ENCODE results near the gene FXYD3. TPM values are rescaled to one million over a fixed set of nuclear protein-coding genes. Genes with fewer than 3 reads are reported as not detected.

The FXYD3 gene
- total and polyA plus RNA-seq, 2 experiments from 2014 or later = 0.81 TPM; not detected in 1

DNA sequence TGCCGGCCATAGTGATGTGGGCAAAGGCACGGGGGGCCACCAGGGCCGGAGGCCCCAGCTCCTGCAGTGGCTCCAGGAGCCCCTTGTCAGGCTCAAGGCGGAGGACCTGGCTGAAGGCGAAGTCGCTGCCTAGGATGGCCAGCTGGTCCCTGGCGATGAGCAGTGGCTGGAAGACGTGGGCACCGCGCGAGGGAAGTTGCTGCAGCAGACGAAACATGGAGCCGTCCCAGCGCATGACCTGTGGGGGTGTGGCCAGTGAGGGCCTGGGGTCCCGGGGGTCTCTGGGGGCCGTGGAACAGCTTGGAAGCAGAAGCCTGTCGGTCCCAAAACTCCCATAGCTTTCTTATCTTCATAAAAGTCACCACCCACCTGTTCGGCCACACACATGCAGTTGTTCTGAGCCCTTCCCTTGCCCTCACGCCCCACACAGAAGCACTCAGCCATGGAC lies 9.7 kb downstream of the FXYD3 start:
- DNase-seq (ENCODE audit: low spot score) = no peak
- Mint-ChIP-seq H3K27ac (no peak overlapping the region), H3K4me1 (peaks cover 18% of the 10 kb centered on the region; the same call in 2 of the 3 replicates), H3K4me3 (no peak overlapping the region), H3K9me3 (no peaks in the 10 kb centered on the region), H3K27me3 (ENCODE audit: insufficient read depth, low read depth, poor library complexity) (peaks cover 4% of the 10 kb centered on the region), H3K36me3 (ENCODE audit: low read depth) (no peaks in the 10 kb centered on the region)
- no peaks in the 10 kb centered on the region for H3F3A ChIP-seq (replicated peaks; ENCODE audit: low read depth)
- no peak overlapping the region for H3K27ac ChIP-seq (ENCODE audit: low read depth)
- H3K9me2 ChIP-seq (ENCODE audit: insufficient read depth) = no peaks in the 10 kb centered on the region
- TF ChIP-seq EZH2 (IDR thresholded peaks at IDR 0.05; ENCODE audit: low read depth, unreplicated experiment) (no peak), POLR2AphosphoS5 (IDR thresholded peaks at IDR 0.05; ENCODE audit: low read depth) (no peak), STAT1 (IDR thresholded peaks at IDR 0.05; ENCODE audit: unreplicated experiment) (no peak)
- H3K4me2 ChIP-seq = no peak overlapping the region
- no peaks in the 10 kb centered on the region for H4K20me1 ChIP-seq (replicated peaks; ENCODE audit: insufficient read depth)
- no peaks in the 10 kb centered on the region for H3K36me3 ChIP-seq (ENCODE audit: insufficient read depth)
- no peak overlapping the region for H3K4me3 ChIP-seq
- H3K4me1 ChIP-seq (ENCODE audit: insufficient read depth) = peaks cover 7% of the 10 kb centered on the region
- H3K27me3 ChIP-seq (ENCODE audit: insufficient read depth) = no peaks in the 10 kb centered on the region
- H2AFZ ChIP-seq = no peak overlapping the region
- no peaks in the 10 kb centered on the region for H3K79me2 ChIP-seq (replicated peaks; ENCODE audit: insufficient read depth)
- ATAC-seq = no peak

DNA sequence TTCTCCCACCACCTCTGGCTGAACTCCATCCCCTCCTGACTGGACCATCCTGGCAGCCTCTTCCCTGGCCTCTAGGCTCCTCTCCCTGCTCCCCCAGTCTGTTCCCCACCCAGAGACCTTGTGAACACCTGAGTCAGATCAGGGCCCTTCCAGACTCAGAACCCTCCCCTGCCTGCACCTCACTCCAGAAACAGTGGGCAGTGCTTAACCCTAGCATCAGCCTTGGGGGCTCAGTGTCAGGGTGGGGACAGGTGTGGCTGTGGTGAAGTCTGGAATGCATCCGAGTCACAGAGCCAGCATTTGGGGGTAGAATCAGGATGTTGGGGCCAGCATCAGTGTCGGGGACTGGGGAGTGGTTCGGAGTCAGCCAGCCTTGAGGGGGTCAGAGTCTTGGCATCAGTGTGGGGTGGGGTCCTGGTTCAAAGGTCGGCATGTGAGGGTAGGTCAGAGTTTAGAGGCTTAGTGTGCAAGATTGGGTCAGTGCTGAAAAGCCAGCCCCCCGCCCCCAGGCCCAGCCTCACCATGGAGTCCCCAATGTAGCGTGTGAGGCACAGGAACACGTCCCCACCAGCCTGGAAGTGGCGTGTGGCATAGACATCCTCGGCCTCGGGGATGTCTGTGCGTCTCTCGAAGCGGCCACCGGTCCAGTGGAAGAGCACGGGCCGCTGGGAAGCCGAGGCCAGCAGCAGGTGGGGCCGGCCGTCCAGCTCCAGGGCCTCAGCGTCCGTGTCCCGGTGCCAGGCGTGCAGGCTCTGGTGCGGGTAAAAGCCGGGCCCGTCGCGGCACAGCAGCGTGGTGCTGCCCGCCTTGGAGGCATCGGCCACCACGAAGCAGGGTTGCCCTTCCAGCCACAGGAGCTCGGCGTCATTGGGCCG lies 10.4 kb downstream of the FXYD3 start:
- H3K27me3 ChIP-seq (ENCODE audit: insufficient read depth) = no peaks in the 10 kb centered on the region
- no peak for ATAC-seq
- no peak overlapping the region for H2AFZ ChIP-seq
- H3K4me3 ChIP-seq = no peak overlapping the region
- Mint-ChIP-seq H3K9me3 (no peaks in the 10 kb centered on the region), H3K4me1 (peaks cover 18% of the 10 kb centered on the region; the same call in 2 of the 3 replicates), H3K27me3 (ENCODE audit: insufficient read depth, low read depth, poor library complexity) (peaks cover 4% of the 10 kb centered on the region), H3K4me3 (no peak overlapping the region; the same call in 2 of the 3 replicates), H3K27ac (no peak overlapping the region; the same call in 1 of the 2 replicates), H3K36me3 (ENCODE audit: low read depth) (no peaks in the 10 kb centered on the region)
- TF ChIP-seq STAT1 (IDR thresholded peaks at IDR 0.05; ENCODE audit: unreplicated experiment) = no peak
- no peak for TF ChIP-seq JUNB (IDR thresholded peaks at IDR 0.05; ENCODE audit: unreplicated experiment)
- TF ChIP-seq, protein P1, sequence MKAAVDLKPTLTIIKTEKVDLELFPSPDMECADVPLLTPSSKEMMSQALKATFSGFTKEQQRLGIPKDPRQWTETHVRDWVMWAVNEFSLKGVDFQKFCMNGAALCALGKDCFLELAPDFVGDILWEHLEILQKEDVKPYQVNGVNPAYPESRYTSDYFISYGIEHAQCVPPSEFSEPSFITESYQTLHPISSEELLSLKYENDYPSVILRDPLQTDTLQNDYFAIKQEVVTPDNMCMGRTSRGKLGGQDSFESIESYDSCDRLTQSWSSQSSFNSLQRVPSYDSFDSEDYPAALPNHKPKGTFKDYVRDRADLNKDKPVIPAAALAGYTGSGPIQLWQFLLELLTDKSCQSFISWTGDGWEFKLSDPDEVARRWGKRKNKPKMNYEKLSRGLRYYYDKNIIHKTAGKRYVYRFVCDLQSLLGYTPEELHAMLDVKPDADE (IDR thresholded peaks at IDR 0.05) = no peak
- TF ChIP-seq EZH2 (IDR thresholded peaks at IDR 0.05; ENCODE audit: low read depth, unreplicated experiment) = no peak
- TF ChIP-seq, protein P2, sequence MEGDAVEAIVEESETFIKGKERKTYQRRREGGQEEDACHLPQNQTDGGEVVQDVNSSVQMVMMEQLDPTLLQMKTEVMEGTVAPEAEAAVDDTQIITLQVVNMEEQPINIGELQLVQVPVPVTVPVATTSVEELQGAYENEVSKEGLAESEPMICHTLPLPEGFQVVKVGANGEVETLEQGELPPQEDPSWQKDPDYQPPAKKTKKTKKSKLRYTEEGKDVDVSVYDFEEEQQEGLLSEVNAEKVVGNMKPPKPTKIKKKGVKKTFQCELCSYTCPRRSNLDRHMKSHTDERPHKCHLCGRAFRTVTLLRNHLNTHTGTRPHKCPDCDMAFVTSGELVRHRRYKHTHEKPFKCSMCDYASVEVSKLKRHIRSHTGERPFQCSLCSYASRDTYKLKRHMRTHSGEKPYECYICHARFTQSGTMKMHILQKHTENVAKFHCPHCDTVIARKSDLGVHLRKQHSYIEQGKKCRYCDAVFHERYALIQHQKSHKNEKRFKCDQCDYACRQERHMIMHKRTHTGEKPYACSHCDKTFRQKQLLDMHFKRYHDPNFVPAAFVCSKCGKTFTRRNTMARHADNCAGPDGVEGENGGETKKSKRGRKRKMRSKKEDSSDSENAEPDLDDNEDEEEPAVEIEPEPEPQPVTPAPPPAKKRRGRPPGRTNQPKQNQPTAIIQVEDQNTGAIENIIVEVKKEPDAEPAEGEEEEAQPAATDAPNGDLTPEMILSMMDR (conservative IDR thresholded peaks at IDR 0.05; ENCODE audit: low read depth in 2 of 2) = no peak
- TF ChIP-seq, protein P3, sequence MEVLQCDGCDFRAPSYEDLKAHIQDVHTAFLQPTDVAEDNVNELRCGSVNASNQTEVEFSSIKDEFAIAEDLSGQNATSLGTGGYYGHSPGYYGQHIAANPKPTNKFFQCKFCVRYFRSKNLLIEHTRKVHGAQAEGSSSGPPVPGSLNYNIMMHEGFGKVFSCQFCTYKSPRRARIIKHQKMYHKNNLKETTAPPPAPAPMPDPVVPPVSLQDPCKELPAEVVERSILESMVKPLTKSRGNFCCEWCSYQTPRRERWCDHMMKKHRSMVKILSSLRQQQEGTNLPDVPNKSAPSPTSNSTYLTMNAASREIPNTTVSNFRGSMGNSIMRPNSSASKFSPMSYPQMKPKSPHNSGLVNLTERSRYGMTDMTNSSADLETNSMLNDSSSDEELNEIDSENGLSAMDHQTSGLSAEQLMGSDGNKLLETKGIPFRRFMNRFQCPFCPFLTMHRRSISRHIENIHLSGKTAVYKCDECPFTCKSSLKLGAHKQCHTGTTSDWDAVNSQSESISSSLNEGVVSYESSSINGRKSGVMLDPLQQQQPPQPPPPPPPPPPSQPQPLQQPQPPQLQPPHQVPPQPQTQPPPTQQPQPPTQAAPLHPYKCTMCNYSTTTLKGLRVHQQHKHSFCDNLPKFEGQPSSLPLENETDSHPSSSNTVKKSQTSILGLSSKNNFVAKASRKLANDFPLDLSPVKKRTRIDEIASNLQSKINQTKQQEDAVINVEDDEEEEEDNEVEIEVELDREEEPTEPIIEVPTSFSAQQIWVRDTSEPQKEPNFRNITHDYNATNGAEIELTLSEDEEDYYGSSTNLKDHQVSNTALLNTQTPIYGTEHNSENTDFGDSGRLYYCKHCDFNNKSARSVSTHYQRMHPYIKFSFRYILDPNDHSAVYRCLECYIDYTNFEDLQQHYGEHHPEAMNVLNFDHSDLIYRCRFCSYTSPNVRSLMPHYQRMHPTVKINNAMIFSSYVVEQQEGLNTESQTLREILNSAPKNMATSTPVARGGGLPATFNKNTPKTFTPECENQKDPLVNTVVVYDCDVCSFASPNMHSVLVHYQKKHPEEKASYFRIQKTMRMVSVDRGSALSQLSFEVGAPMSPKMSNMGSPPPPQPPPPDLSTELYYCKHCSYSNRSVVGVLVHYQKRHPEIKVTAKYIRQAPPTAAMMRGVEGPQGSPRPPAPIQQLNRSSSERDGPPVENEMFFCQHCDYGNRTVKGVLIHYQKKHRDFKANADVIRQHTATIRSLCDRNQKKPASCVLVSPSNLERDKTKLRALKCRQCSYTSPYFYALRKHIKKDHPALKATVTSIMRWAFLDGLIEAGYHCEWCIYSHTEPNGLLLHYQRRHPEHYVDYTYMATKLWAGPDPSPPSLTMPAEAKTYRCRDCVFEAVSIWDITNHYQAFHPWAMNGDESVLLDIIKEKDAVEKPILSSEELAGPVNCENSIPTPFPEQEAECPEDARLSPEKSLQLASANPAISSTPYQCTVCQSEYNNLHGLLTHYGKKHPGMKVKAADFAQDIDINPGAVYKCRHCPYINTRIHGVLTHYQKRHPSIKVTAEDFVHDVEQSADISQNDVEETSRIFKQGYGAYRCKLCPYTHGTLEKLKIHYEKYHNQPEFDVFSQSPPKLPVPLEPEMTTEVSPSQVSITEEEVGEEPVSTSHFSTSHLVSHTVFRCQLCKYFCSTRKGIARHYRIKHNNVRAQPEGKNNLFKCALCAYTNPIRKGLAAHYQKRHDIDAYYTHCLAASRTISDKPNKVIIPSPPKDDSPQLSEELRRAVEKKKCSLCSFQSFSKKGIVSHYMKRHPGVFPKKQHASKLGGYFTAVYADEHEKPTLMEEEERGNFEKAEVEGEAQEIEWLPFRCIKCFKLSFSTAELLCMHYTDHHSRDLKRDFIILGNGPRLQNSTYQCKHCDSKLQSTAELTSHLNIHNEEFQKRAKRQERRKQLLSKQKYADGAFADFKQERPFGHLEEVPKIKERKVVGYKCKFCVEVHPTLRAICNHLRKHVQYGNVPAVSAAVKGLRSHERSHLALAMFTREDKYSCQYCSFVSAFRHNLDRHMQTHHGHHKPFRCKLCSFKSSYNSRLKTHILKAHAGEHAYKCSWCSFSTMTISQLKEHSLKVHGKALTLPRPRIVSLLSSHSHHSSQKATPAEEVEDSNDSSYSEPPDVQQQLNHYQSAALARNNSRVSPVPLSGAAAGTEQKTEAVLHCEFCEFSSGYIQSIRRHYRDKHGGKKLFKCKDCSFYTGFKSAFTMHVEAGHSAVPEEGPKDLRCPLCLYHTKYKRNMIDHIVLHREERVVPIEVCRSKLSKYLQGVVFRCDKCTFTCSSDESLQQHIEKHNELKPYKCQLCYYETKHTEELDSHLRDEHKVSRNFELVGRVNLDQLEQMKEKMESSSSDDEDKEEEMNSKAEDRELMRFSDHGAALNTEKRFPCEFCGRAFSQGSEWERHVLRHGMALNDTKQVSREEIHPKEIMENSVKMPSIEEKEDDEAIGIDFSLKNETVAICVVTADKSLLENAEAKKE (CRISPR knock-in tag; IDR thresholded peaks at IDR 0.05) = no peak
- no peak for TF ChIP-seq POLR2AphosphoS5 (IDR thresholded peaks at IDR 0.05; ENCODE audit: low read depth)
- no peak for TF ChIP-seq CREB1 (CRISPR knock-in tag; IDR thresholded peaks at IDR 0.05; ENCODE audit: low read depth)
- H3K79me2 ChIP-seq (replicated peaks; ENCODE audit: insufficient read depth) = no peaks in the 10 kb centered on the region
- H3K36me3 ChIP-seq (ENCODE audit: insufficient read depth) = no peaks in the 10 kb centered on the region
- H3F3A ChIP-seq (replicated peaks; ENCODE audit: low read depth) = no peaks in the 10 kb centered on the region
- no peak overlapping the region for H3K27ac ChIP-seq (ENCODE audit: low read depth)
- H3K4me2 ChIP-seq = no peak overlapping the region
- no peaks in the 10 kb centered on the region for H4K20me1 ChIP-seq (replicated peaks; ENCODE audit: insufficient read depth)
- DNase-seq (ENCODE audit: low spot score) = no peak
- peaks cover 7% of the 10 kb centered on the region for H3K4me1 ChIP-seq (ENCODE audit: insufficient read depth)
- H3K9me2 ChIP-seq (ENCODE audit: insufficient read depth) = no peaks in the 10 kb centered on the region

All from GM23338 (cell line).